ENCODE data around the gene NSMCE4A.

GRCh38 chr10:122022276-122022675 is 47.3 kb upstream of the NSMCE4A start:
- TF ChIP-seq CTCF (IDR thresholded peaks at IDR 0.05) (no peak), POLR2AphosphoS5 (IDR thresholded peaks at IDR 0.05; ENCODE audit: low read depth, low read length) (no peak), REST (IDR thresholded peaks at IDR 0.05; ENCODE audit: insufficient read depth in 1 of 2, low read depth in 2 of 2, low read length in 1 of 2) (no peak)
